DMS153 (cell line): ENCODE measurements around the gene OSBPL6.
"Not testable (repeated sequence)": the region's sequence is repeated elsewhere in the genome, so short reads cannot be mapped to it uniquely, and the experiment has no call there.

Experiments
- DNase-seq: peaks from one replicate; lab custom pipeline; 2025; lab: John Stamatoyannopoulos, UW

OSBPL6 gene

GRCh38 chr2:178198441-178198840, 4.1 kb downstream of the OSBPL6 start:
- DNase-seq, result not testable (repeated sequence)

- DNase-seq, result no peak
Measured at GRCh38 chr2:178199334-178199733, 5.0 kb downstream of the OSBPL6 start.

- DNase-seq, result no peak
Measured at GRCh38 chr2:178200331-178200730, 6.0 kb downstream of the OSBPL6 start.

- no peak for DNase-seq
Measured at GRCh38 chr2:178202927-178203326, 8.6 kb downstream of the OSBPL6 start.

GRCh38 chr2:178204977-178205376, 10.7 kb downstream of the OSBPL6 start:
- DNase-seq, result no peak

- DNase-seq, result no peak
Measured at GRCh38 chr2:178205853-178206521, 11.7 kb downstream of the OSBPL6 start.

GRCh38 chr2:178208336-178208735, 14.0 kb downstream of the OSBPL6 start:
- DNase-seq, result no peak

- no peak for DNase-seq
Measured at GRCh38 chr2:178208817-178209216, 14.5 kb downstream of the OSBPL6 start.

GRCh38 chr2:178211460-178211859, 17.1 kb downstream of the OSBPL6 start:
- no peak for DNase-seq

GRCh38 chr2:178211943-178212342, 17.6 kb downstream of the OSBPL6 start:
- no peak for DNase-seq

GRCh38 chr2:178213991-178214390, 19.7 kb downstream of the OSBPL6 start:
- no peak for DNase-seq

GRCh38 chr2:178219247-178219646, 24.9 kb downstream of the OSBPL6 start:
- no peak for DNase-seq

GRCh38 chr2:178220814-178221213, 26.5 kb downstream of the OSBPL6 start:
- DNase-seq, result no peak

- no peak for DNase-seq
Measured at GRCh38 chr2:178221556-178221955, 27.2 kb downstream of the OSBPL6 start.

- DNase-seq, result no peak
Measured at GRCh38 chr2:178223806-178224205, 29.5 kb downstream of the OSBPL6 start.

GRCh38 chr2:178225006-178225805, 30.9 kb downstream of the OSBPL6 start:
- no peak for DNase-seq

GRCh38 chr2:178227187-178227586, 32.9 kb downstream of the OSBPL6 start:
- DNase-seq, result no peak

GRCh38 chr2:178229927-178230326, 35.6 kb downstream of the OSBPL6 start:
- DNase-seq, result no peak

- no peak for DNase-seq
Measured at GRCh38 chr2:178230396-178230795, 36.1 kb downstream of the OSBPL6 start.

- no peak for DNase-seq
Measured at GRCh38 chr2:178233428-178233827, 39.1 kb downstream of the OSBPL6 start.

GRCh38 chr2:178234648-178235047, 40.3 kb downstream of the OSBPL6 start:
- DNase-seq, result no peak

GRCh38 chr2:178237488-178238153, 43.3 kb downstream of the OSBPL6 start:
- DNase-seq, result no peak

GRCh38 chr2:178238154-178238521, 43.8 kb downstream of the OSBPL6 start:
- no peak for DNase-seq
